AG04450 (cell line): ENCODE results near the gene TMC1. TPM values are rescaled to one million over a fixed set of nuclear protein-coding genes. Genes with fewer than 3 reads are reported as not detected.

Experiments used
- CTCF ChIA-PET: fragments of 300-600, 350-600 bp; formaldehyde crosslinking; extraction: SDS; loops from one replicate; lab custom pipeline; 2022; ENCODE audit warnings: antibody characterized with exemption, inconsistent platforms; lab: Charles Lee
- POLR2A ChIA-PET: fragments of 350-600 bp; formaldehyde crosslinking; extraction: SDS; loops from one replicate; lab custom pipeline; 2021; ENCODE audit warnings: antibody characterized with exemption, inconsistent platforms; lab: Yijun Ruan, JAX
- DNase-seq: peaks from one replicate; pipeline ENCODE4 v3.0.0-alpha.2; 2011; ENCODE audit warnings: low read depth, low spot score
- H3K27ac ChIP-seq: one replicate; pipeline ENCODE4 v1.5.1; 2012; ENCODE audit warnings: low read depth, low read length, control low read depth
- H3K27me3 ChIP-seq: one replicate; pipeline ENCODE4 v1.6.0; 2012; ENCODE audit warnings: low read length; ENCODE audit not compliant: control insufficient read depth, insufficient read depth
- H3K4me3 ChIP-seq: 2 replicates; pipeline ENCODE4 v1.5.1; 2011; ENCODE audit warnings: mild to moderate bottlenecking, low read depth, low read length, control low read depth
- H3K9me3 ChIP-seq: 2 replicates; pipeline ENCODE4 v1.5.1; 2012; ENCODE audit warnings: low read length; ENCODE audit not compliant: control insufficient read depth, insufficient read depth
- polyA plus RNA-seq: library from polyadenylated mRNA; depleted of rRNA; stranded (reverse); fragments of >200 nt; gene quantifications from 2 replicates; pipeline ENCODE4 v1.2.3, GENCODE V29; 2011
- TF ChIP-seq, protein P1 (sequence below): IDR thresholded peaks from 2 replicates; pipeline ENCODE4 v1.5.1; 2011; ENCODE audit warnings: low read depth, low read length, control low read depth, inconsistent platforms

Gene TMC1
- polyA plus RNA-seq, 1 experiment, result not detected

DNA sequence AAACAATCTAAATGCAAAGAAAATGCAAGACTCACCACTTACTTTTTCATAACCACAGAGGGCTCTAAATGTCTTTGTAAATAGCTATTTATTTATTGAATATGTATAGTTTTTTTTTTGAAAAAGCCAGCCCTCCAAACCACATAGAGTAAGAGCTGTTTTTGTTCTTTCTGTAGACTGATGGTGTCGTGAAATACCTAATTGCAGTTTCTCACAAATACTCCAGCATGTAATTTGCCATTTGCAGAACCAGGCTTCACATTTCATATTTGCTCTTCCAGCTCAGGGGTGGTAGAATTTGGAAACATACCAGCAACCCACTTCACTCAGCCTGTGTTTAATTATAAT is 159.8 kb downstream of the TMC1 start:
- Histone ChIP-seq H3K4me3 (no peak overlapping the region), H3K9me3 (no peaks in the 10 kb centered on the region), H3K27ac (no peak overlapping the region), H3K27me3 (no peaks in the 10 kb centered on the region)
- CTCF ChIA-PET, result no interaction called here
- POLR2A ChIA-PET, result no interaction called here
- no peak for DNase-seq
- TF ChIP-seq, protein P1, sequence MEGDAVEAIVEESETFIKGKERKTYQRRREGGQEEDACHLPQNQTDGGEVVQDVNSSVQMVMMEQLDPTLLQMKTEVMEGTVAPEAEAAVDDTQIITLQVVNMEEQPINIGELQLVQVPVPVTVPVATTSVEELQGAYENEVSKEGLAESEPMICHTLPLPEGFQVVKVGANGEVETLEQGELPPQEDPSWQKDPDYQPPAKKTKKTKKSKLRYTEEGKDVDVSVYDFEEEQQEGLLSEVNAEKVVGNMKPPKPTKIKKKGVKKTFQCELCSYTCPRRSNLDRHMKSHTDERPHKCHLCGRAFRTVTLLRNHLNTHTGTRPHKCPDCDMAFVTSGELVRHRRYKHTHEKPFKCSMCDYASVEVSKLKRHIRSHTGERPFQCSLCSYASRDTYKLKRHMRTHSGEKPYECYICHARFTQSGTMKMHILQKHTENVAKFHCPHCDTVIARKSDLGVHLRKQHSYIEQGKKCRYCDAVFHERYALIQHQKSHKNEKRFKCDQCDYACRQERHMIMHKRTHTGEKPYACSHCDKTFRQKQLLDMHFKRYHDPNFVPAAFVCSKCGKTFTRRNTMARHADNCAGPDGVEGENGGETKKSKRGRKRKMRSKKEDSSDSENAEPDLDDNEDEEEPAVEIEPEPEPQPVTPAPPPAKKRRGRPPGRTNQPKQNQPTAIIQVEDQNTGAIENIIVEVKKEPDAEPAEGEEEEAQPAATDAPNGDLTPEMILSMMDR, result no peak

DNA sequence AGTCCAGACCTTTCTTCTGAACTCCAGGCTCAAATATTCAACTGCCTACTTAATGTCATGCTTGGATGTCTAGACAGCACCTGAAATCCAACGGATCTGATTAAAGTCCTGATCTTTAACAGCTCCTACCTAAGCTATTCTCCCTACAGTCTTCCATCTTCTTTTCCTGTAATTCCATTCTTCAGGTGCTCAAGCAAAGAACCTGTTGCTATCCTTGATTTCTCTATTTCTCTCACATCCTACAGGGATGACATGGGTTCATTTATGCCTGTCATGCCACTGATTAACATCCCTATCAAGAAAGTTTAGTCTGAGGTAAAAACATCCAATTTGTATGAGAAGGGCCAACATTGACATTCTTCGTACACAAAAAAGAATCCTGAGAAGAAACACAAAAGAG is 163.2 kb downstream of the TMC1 start:
- ChIA-PET POLR2A (no interaction called here), CTCF (interaction anchor here (0.6 kb wide), 2 partner anchors 59 to 865 kb away, joined by 6 read pairs; no protein-coding TSS in a partner anchor)
- Histone ChIP-seq H3K4me3 (no peak overlapping the region), H3K27me3 (no peaks in the 10 kb centered on the region), H3K9me3 (no peaks in the 10 kb centered on the region), H3K27ac (no peak overlapping the region)
- DNase-seq, result no peak
- TF ChIP-seq, protein P1, result no peak

DNA sequence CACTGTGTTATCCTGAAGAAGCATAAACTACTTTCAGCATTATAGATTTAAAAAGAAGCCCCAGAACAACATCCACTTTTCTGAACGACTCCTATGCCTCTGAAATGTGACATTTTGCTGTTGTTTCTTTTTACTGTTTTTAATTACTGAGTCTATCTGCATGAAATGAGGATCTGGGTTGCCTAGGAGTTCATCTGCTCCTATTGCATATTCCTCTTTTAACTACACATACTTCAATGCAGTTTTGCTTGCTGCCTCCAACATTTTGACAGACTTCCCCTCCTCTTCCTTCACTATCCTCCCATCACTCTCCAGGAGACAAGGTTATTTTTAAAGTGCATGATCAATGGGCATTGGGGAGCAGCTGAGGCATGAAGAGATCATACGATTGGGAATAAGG is 164.5 kb downstream of the TMC1 start:
- TF ChIP-seq, protein P1, result no peak

DNA sequence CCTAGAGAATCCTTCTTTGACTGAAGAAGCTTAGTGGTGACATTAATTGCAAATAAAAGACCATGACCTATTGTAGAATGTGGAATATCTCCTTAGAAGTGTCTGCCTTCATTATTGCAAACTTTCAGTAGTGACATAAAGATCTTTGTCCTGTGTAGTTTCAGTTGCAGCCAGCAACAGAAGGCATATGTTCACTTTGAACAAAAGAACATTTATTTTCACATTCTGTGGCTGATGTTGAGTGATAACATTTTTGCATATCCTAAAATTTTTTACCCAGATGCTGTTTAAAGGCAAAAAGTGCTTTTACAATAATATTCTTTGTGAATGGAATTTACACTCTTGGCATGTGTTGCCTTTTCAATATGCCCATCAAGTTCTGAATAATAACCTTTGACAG is 165.9 kb downstream of the TMC1 start:
- POLR2A ChIA-PET, result no interaction called here
- no peaks in the 10 kb centered on the region for H3K27me3 ChIP-seq
- CTCF ChIA-PET, result no interaction called here
- H3K4me3 ChIP-seq, result no peak overlapping the region
- H3K9me3 ChIP-seq, result no peaks in the 10 kb centered on the region
- no peak overlapping the region for H3K27ac ChIP-seq
- TF ChIP-seq, protein P1, result no peak
- DNase-seq, result no peak

More for the DNA sequence above, 164.5 kb downstream of the TMC1 start:
- Histone ChIP-seq H3K27ac (no peak overlapping the region), H3K9me3 (no peaks in the 10 kb centered on the region), H3K4me3 (no peak overlapping the region), H3K27me3 (no peaks in the 10 kb centered on the region)
- no peak for DNase-seq
- CTCF ChIA-PET, result no interaction called here
- POLR2A ChIA-PET, result no interaction called here

DNA sequence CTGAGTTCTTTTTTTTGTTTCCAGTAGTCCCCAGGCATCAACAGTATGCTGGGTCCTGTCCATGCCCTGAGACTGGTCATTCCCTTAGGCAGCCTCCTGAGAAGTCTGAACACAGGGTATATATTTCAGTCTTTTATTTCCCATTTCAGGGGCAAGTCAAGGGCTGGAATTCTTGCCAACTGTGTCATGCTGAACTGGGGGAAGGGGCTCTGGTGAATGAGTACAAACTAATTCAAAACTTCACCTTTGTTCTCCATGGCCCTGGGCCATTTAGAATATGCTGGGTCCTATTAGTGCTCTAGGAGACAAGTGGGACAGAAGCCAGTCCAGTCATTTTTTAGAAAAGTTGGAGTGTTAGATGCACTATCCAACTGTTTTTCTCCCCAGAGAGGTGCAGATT is 170.3 kb downstream of the TMC1 start:
- Histone ChIP-seq H3K9me3 (no peaks in the 10 kb centered on the region), H3K4me3 (no peak overlapping the region), H3K27me3 (no peaks in the 10 kb centered on the region), H3K27ac (no peak overlapping the region)
- TF ChIP-seq, protein P1, result no peak
- POLR2A ChIA-PET, result no interaction called here
- DNase-seq, result no peak
- CTCF ChIA-PET, result no interaction called here
